MM.1S (cell line): ENCODE measurements around the gene ARL2BP.

Source experiments
- EZH2phosphoT487 ChIP-seq: fragments of 300-600 bp; sonication (generic); IDR thresholded peaks from 2 replicates; pipeline ENCODE4 v1.6.1; 2018; ENCODE audit warnings: antibody characterized with exemption, low read length
- TF ChIP-seq, protein P1 (sequence below): fragments of 300-600 bp; sonication (generic); IDR thresholded peaks from 2 replicates; pipeline ENCODE4 v1.5.1; 2016; ENCODE audit warnings: antibody characterized with exemption, low read length, mixed read lengths

DNA sequence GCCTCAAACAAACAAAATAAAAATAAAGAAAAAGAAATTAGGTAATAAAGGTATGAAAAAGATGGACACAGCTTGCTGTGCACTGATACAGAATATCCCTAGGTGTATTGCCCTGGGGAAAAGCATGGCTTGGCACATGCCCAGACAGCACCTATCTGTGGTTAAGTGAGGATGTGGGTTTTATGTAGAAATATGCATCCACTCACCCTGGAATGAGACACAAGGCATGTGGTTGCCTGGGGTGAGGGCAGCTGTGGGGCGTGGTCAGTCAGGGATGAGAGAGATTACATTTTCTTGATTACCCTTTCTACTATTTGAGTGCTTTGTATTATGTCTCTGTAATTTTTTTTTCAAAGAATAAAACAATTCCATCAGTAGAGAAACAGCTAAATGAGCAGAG, 32.5 kb downstream of the ARL2BP start:
- TF ChIP-seq, protein P1, sequence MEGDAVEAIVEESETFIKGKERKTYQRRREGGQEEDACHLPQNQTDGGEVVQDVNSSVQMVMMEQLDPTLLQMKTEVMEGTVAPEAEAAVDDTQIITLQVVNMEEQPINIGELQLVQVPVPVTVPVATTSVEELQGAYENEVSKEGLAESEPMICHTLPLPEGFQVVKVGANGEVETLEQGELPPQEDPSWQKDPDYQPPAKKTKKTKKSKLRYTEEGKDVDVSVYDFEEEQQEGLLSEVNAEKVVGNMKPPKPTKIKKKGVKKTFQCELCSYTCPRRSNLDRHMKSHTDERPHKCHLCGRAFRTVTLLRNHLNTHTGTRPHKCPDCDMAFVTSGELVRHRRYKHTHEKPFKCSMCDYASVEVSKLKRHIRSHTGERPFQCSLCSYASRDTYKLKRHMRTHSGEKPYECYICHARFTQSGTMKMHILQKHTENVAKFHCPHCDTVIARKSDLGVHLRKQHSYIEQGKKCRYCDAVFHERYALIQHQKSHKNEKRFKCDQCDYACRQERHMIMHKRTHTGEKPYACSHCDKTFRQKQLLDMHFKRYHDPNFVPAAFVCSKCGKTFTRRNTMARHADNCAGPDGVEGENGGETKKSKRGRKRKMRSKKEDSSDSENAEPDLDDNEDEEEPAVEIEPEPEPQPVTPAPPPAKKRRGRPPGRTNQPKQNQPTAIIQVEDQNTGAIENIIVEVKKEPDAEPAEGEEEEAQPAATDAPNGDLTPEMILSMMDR: no peak
- TF ChIP-seq EZH2phosphoT487: no peak
